HepG2 (cell line): ENCODE data around the gene APOLD1. TPM values are rescaled to one million over a fixed set of nuclear protein-coding genes. Genes with fewer than 3 reads are reported as not detected.

ENCODE experiments used
- ATAC-seq: fragments of 200-7000 bp; cut with Tn5 transposase; 3 replicates; pipeline ENCODE4 v1.9.1; 2020; ENCODE audit warnings: mild to moderate bottlenecking, moderate library complexity
- BruUV-seq: library from RNA; stranded (reverse); fragments of 400-500 nt; replicated peaks from 2 replicates; lab custom pipeline; 2021; lab: Mats Ljungman, UMichigan
- CTCF ChIA-PET: fragments of 300-600 bp; formaldehyde crosslinking; extraction: SDS; loops from one replicate; lab custom pipeline; 2021; ENCODE audit warnings: low total read pairs, inconsistent platforms, low intra/inter-chr PET ratio; lab: Yijun Ruan, JAX
- POLR2A ChIA-PET: fragments of 350-600 bp; sonication (Branson Sonifier 250); formaldehyde crosslinking; loops from one replicate; lab custom pipeline; 2020; ENCODE audit warnings: antibody characterized with exemption, inconsistent platforms; lab: Yijun Ruan, JAX
- DNase-seq: peaks from one replicate; pipeline ENCODE4 v3.0.0-alpha.2; 2015; ENCODE audit warnings: low spot score
- FAIRE-seq: peaks from 3 replicates; lab custom pipeline; 2011; peaks lifted over from hg19 to GRCh38; lab: Jason Lieb, UNC
- H2AFZ ChIP-seq: one replicate; pipeline ENCODE4 v1.6.1; 2011; ENCODE audit warnings: low read length, inconsistent platforms
- H3K27ac ChIP-seq: fragments of 300-600 bp; 3 replicates; pipeline ENCODE4 v1.8.0; 2011; ENCODE audit warnings: mixed run types, mild to moderate bottlenecking, mixed read lengths, low read length, inconsistent platforms; ENCODE audit not compliant: insufficient read depth; ENCODE audit errors: extremely low read length
- H3K27me3 ChIP-seq, 2 experiments: fragments of 200-600 bp in 1 of 2; 2 replicates in 1 of 2; 3 replicates in 1 of 2; pipeline versions ENCODE4 v1.6.0 to v1.8.0; 2011; ENCODE audit warnings: low read length in 2 of 2, mild to moderate bottlenecking in 2 of 2, moderate library complexity in 2 of 2, inconsistent platforms in 1 of 2; ENCODE audit not compliant: insufficient read depth in 2 of 2, control insufficient read depth in 1 of 2
- H3K36me3 ChIP-seq, 2 experiments: fragments of 200-600 bp in 1 of 2; replicated peaks in 1 of 2; 2 replicates in 1 of 2; 3 replicates in 1 of 2; pipeline versions ENCODE4 v1.5.1 to v1.8.0; 2011; ENCODE audit warnings: low read length in 2 of 2, inconsistent platforms in 1 of 2; ENCODE audit not compliant: insufficient read depth in 2 of 2, control insufficient read depth in 1 of 2
- H3K4me1 ChIP-seq: 2 replicates; pipeline ENCODE4 v1.5.1; 2012; ENCODE audit warnings: low read length, inconsistent platforms; ENCODE audit not compliant: insufficient read depth
- H3K4me2 ChIP-seq: 2 replicates; pipeline ENCODE4 v1.6.0; 2011; ENCODE audit warnings: low read depth, low read length, inconsistent platforms
- H3K4me3 ChIP-seq, 3 experiments: fragments of 200-600 bp in 1 of 3; sonication (generic), shearing (Covaris generic) in 1 of 3; replicated peaks in 1 of 3; 2 replicates each; pipeline ENCODE4 v1.5.1; 2011 to 2016; ENCODE audit warnings: low read length in 3 of 3, inconsistent platforms in 2 of 3, low read depth in 2 of 3, mild to moderate bottlenecking in 2 of 3, control low read depth in 1 of 3, mixed read lengths in 1 of 3; ENCODE audit not compliant: insufficient read depth in 1 of 3
- H3K79me2 ChIP-seq: one replicate; pipeline ENCODE4 v1.6.1; 2011; ENCODE audit warnings: low read length, inconsistent platforms; ENCODE audit not compliant: insufficient read depth
- H3K9ac ChIP-seq: 2 replicates; pipeline ENCODE4 v1.6.0; 2011; ENCODE audit warnings: mild to moderate bottlenecking, low read depth, low read length, inconsistent platforms; ENCODE audit not compliant: insufficient read depth
- H3K9me3 ChIP-seq: 2 replicates; pipeline ENCODE4 v1.5.1; 2012; ENCODE audit warnings: mild to moderate bottlenecking, low read length
- H4K20me1 ChIP-seq: 2 replicates; pipeline ENCODE4 v1.6.0; 2011; ENCODE audit warnings: inconsistent platforms, mild to moderate bottlenecking, low read length, moderate library complexity; ENCODE audit not compliant: insufficient read depth
- PPARG ChIP-seq: conservative IDR thresholded peaks from 2 replicates; pipeline ENCODE4 v1.6.1; 2016; ENCODE audit warnings: missing biosample characterization, missing genetic modification reagents
- SMAD1 ChIP-seq: sonication (generic); formaldehyde crosslinking; IDR thresholded peaks from 2 replicates; pipeline ENCODE4 v1.4.0; 2020; ENCODE audit warnings: missing genetic modification reagents, low read depth, mild to moderate bottlenecking, borderline replicate concordance
- STAG1 ChIP-seq: sonication (generic); formaldehyde crosslinking; IDR thresholded peaks from 2 replicates; pipeline ENCODE4 v1.4.0; 2020; ENCODE audit warnings: missing genetic modification reagents
- ZNF558 ChIP-seq: sonication (generic); formaldehyde crosslinking; IDR thresholded peaks from 2 replicates; pipeline ENCODE4 v1.9.0; 2022; ENCODE audit warnings: mild to moderate bottlenecking, missing genetic modification reagents, borderline replicate concordance
- ZNF850 ChIP-seq: sonication (generic); formaldehyde crosslinking; conservative IDR thresholded peaks from 2 replicates; pipeline ENCODE4 v1.9.0; 2021; ENCODE audit warnings: mild to moderate bottlenecking, missing genetic modification reagents
- WGBS: methylation state at CpG from one replicate; pipeline ENCODE4 v1.1.6; 2017; ENCODE audit warnings: low lambda C conversion rate; 5-methylcytosine and 5-hydroxymethylcytosine counted together
- in situ Hi-C: cut with HindIII; loops from 2 replicates; pipeline ENCODE4 v1.10.0; 2017; ENCODE audit warnings: low pct_unique_long_range_greater_than_20kb; ENCODE audit not compliant: extremely low pct_ligation_motif_present
- intact Hi-C: fragments of 100-400 bp; cut with micrococcal nuclease; formaldehyde crosslinking; loops from one replicate; pipeline ENCODE4 v1.10.0; 2022; ENCODE audit not compliant: unreplicated experiment
- polyA plus RNA-seq, 8 experiments: library from polyadenylated mRNA; depleted of rRNA in 3 of 8; stranded (reverse) in 7 of 8; unstranded in 1 of 8; fragments of >200 nt; fragmentation: Illumina TruSeq in 4 of 8; extraction: Trizol in 4 of 8; gene quantifications; 2 replicates each; pipeline versions ENCODE4 v1.2.1 to v1.2.3, GENCODE V29; 2011 to 2016; ENCODE audit warnings: low read depth in 4 of 8, missing spikeins in 1 of 8, mixed read lengths in 1 of 8; ENCODE audit not compliant: insufficient read depth in 1 of 8
- total RNA-seq, 5 experiments: library from RNA; depleted of rRNA; stranded (reverse); fragments of >200 nt; fragmentation: Illumina TruSeq; extraction: Trizol; gene quantifications; 2 replicates each; pipeline ENCODE4 v1.2.3, GENCODE V29; 2016; ENCODE audit warnings: low read depth in 1 of 5
- TF ChIP-seq, protein P1 (sequence below): sonication (generic); formaldehyde crosslinking; IDR thresholded peaks from 2 replicates; pipeline ENCODE4 v1.5.0; 2020; ENCODE audit warnings: mild to moderate bottlenecking, missing genetic modification reagents, moderate library complexity
- TF ChIP-seq, protein P2 (sequence below): sonication (generic); formaldehyde crosslinking; IDR thresholded peaks from 2 replicates; pipeline ENCODE4 v1.5.0; 2020; ENCODE audit warnings: mild to moderate bottlenecking, missing genetic modification reagents
- TF ChIP-seq, protein P3 (sequence below): sonication (generic); formaldehyde crosslinking; IDR thresholded peaks from 2 replicates; pipeline ENCODE4 v1.5.0; 2020; ENCODE audit warnings: missing genetic modification reagents

APOLD1 gene
- total and polyA plus RNA-seq, 2 of the 13 experiments (the other 11 are each of a cell fraction or from before 2014, with no cell fraction given): 0.20 to 0.84 TPM

DNA sequence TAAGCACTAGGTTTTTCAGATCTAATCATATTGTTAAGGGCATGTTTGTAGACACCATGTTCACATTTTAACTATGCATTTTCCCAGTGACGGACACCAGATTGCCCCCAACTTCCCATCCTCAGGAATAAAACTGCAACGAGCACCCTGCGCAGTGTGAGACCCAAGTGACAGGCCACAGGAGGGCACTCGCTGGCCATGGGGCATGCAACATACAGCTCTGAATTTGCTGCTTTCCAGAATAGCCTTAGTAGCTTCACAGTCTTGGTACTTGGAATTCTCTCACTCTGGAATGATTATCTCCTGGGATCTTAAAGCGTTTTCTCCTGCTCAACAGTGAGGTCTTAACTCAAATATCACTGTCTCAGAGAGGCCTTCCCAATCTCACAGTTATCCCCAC is 26.7 kb downstream of the APOLD1 start:
- ChIA-PET POLR2A (no interaction called here), CTCF (interaction anchor here (1.5 kb wide), 1 partner anchor 24 kb away, joined by 7 read pairs; no protein-coding TSS in a partner anchor)
- ATAC-seq (peak; percentile 54), FAIRE-seq (no peak), DNase-seq (no peak)
- Histone ChIP-seq H3K4me2 (no peak overlapping the region), H3K36me3 (peaks cover 1 to 13% of the 10 kb centered on the region in 2 experiments; a peak in 3 of 5 replicates), H3K27ac (no peak overlapping the region), H3K4me1 (peaks cover 60% of the 10 kb centered on the region), H3K27me3 (peaks cover 0 to 6% of the 10 kb centered on the region in 2 experiments; a peak in 2 of 5 replicates), H3K9ac (no peak overlapping the region), H3K9me3 (no peaks in the 10 kb centered on the region), H3K4me3 (no peak overlapping the region), H2AFZ (no peak overlapping the region), H4K20me1 (no peaks in the 10 kb centered on the region), H3K79me2 (peaks cover 39% of the 10 kb centered on the region)
- no TSS peak for BruUV-seq
- TF ChIP-seq ZNF558 (CRISPR knock-in tag) (no peak), SMAD1 (CRISPR knock-in tag) (no peak), STAG1 (CRISPR knock-in tag) (peak; percentile 41; the same call in 1 of the 2 replicates), ZNF850 (CRISPR knock-in tag) (no peak), PPARG (CRISPR knock-in tag) (no peak)
- TF ChIP-seq, protein P1, sequence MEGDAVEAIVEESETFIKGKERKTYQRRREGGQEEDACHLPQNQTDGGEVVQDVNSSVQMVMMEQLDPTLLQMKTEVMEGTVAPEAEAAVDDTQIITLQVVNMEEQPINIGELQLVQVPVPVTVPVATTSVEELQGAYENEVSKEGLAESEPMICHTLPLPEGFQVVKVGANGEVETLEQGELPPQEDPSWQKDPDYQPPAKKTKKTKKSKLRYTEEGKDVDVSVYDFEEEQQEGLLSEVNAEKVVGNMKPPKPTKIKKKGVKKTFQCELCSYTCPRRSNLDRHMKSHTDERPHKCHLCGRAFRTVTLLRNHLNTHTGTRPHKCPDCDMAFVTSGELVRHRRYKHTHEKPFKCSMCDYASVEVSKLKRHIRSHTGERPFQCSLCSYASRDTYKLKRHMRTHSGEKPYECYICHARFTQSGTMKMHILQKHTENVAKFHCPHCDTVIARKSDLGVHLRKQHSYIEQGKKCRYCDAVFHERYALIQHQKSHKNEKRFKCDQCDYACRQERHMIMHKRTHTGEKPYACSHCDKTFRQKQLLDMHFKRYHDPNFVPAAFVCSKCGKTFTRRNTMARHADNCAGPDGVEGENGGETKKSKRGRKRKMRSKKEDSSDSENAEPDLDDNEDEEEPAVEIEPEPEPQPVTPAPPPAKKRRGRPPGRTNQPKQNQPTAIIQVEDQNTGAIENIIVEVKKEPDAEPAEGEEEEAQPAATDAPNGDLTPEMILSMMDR (CRISPR knock-in tag): peak; percentile 48
- TF ChIP-seq, protein P2, sequence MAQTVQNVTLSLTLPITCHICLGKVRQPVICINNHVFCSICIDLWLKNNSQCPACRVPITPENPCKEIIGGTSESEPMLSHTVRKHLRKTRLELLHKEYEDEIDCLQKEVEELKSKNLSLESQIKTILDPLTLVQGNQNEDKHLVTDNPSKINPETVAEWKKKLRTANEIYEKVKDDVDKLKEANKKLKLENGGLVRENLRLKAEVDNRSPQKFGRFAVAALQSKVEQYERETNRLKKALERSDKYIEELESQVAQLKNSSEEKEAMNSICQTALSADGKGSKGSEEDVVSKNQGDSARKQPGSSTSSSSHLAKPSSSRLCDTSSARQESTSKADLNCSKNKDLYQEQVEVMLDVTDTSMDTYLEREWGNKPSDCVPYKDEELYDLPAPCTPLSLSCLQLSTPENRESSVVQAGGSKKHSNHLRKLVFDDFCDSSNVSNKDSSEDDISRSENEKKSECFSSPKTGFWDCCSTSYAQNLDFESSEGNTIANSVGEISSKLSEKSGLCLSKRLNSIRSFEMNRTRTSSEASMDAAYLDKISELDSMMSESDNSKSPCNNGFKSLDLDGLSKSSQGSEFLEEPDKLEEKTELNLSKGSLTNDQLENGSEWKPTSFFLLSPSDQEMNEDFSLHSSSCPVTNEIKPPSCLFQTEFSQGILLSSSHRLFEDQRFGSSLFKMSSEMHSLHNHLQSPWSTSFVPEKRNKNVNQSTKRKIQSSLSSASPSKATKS (CRISPR knock-in tag): no peak
- TF ChIP-seq, protein P3, sequence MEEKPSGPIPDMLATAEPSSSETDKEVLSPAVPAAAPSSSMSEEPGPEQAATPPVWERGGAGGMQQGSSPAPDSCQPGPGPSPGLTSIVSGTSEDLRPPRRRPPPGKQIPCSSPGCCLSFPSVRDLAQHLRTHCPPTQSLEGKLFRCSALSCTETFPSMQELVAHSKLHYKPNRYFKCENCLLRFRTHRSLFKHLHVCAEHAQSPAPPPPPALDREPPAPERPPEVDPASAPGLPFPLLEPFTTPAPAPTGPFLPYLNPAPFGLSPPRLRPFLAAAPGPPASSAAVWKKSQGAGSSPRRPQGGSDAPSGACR: no peak
- intact Hi-C loops: loop anchor here (2.0 kb wide), 1 partner anchor 23 kb away; no protein-coding TSS in a partner anchor
- 62% methylated on average over 5 of the region's 5 CpGs for WGBS
- in situ Hi-C loops: no loop called here
